ENCODE data around the gene HK2. TPM values are rescaled to one million over a fixed set of nuclear protein-coding genes. Genes with fewer than 3 reads are reported as not detected.

Gene HK2
- total RNA-seq, 1 donor from 2014 or later: 46.7 TPM

Other genes with a start within 250 kb of the HK2 start
- gene M1AP, start 185.8 kb upstream of the HK2 start, total RNA-seq: 0.20 TPM in 1 of 2 replicates, not detected in the other
- gene SEMA4F, start 179.9 kb upstream of the HK2 start, total RNA-seq: 12.5 and 13.9 TPM in 2 replicates
- 45.6 and 57.2 TPM in 2 replicates for gene POLE4, start 124.5 kb downstream of the HK2 start, total RNA-seq